Astrocyte of the cerebellum (primary cell): Measurements from ENCODE around the gene BCL2L11.

ENCODE experiments used
- DNase-seq: peaks from one replicate; pipeline ENCODE4 v3.0.0-alpha.2; 2011; ENCODE audit warnings: low read depth
- H3K4me3 ChIP-seq: 2 replicates; pipeline ENCODE4 v1.5.1; 2011; ENCODE audit warnings: mild to moderate bottlenecking, low read depth, low read length, moderate library complexity
- CTCF ChIP-seq: IDR thresholded peaks from 2 replicates; pipeline ENCODE4 v1.5.1; 2012; ENCODE audit warnings: low read length, low read depth, moderate library complexity, mild to moderate bottlenecking; ENCODE audit errors: missing control alignments
- in situ Hi-C: cut with HindIII; loops from 2 replicates; pipeline ENCODE4 v1.10.0; 2017; ENCODE audit warnings: low sequenced_read_pairs

BCL2L11 gene

DNA sequence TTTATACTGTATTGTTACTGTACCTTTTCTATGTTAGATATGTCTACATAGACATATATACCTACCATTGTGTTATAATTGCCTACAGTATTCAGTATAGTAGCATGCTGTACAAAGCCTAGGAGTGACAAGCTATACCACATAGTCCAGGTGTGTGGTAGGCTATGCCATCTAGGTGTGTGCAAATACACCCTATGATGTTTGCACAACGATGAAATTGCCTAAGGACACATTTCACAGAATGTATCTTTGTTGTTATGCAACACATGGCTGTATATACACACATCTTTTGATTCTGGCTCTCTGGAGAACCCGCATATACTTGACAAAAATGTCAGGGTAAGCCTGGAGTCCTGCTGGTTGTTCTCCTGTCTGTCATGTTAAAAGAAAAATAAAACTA, 85.1 kb downstream of the BCL2L11 start:
- DNase-seq, result no peak
- no peak overlapping the region for H3K4me3 ChIP-seq
- in situ Hi-C loops, result loop anchor here (5.0 kb wide), 1 partner anchor 43 kb away; no protein-coding TSS in a partner anchor
- TF ChIP-seq CTCF, result no peak

DNA sequence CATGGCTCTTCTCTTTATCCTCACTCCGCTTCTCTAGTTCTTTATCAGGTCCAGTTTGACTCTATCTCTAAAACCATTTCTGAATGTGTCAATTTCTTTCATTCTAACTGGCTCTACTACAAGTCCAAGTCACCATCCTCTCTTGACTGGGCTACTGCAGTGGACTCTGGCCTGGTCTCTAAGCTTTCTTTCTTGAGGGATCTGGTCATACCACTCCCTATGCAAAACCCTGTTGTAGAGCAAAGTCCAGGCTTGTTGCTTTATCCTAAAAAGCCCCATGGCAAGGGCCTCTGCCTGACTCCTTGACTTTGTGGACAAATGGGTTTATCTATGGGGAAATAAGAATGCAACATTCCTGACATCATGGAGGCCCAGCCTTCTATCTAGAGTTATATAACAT, 87.1 kb downstream of the BCL2L11 start:
- no peak for DNase-seq
- H3K4me3 ChIP-seq, result no peak overlapping the region
- in situ Hi-C loops, result loop anchor here (5.0 kb wide), 1 partner anchor 46 kb away; no protein-coding TSS in a partner anchor
- TF ChIP-seq CTCF, result no peak

DNA sequence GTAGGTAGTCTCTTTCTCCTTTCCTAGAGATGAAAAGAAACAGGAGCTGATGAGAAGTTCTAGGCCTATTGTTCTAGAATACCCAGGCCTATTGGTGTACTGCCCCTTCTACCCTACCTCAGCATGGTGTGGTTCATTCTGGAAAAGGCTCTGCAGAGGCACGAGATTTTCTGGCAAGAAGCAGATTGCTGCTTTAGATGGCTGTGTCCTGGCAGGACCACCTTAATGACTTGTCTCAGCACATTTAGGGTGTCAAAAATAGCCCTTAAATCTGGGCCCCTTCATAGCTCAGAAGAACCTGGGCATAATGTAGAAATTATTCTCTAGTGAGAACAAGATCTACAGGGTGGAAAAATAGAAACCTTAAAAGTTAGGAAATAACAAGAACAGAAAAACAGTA, 87.9 kb downstream of the BCL2L11 start:
- no peak overlapping the region for H3K4me3 ChIP-seq
- TF ChIP-seq CTCF, result no peak
- no peak for DNase-seq
- in situ Hi-C loops, result loop anchor here (5.0 kb wide), 1 partner anchor 46 kb away; no protein-coding TSS in a partner anchor

DNA sequence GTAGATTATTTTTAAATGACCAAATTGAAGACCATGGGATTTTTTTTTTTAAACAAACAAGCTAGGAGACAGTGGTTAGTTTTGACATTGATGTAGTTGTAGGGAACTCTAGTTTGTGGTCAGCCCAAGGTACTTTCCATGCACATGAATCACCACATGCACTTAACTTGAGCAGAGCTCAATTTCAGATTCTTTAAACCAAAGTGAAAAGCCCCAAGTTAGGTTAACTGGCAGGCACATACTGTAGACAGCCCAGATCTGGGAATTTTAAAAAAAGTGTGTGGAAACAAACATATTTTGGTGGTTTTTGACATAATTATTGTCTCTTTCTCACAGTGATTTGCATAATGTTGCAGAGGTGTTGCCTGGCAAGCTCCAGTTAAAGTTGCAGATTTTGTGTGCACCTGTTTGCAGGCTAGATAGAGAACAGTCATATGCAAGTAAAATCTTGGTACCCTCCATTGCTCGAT, 88.4 kb downstream of the BCL2L11 start:
- in situ Hi-C loops, result loop anchor here (5.0 kb wide), 1 partner anchor 47 kb away; no protein-coding TSS in a partner anchor

DNA sequence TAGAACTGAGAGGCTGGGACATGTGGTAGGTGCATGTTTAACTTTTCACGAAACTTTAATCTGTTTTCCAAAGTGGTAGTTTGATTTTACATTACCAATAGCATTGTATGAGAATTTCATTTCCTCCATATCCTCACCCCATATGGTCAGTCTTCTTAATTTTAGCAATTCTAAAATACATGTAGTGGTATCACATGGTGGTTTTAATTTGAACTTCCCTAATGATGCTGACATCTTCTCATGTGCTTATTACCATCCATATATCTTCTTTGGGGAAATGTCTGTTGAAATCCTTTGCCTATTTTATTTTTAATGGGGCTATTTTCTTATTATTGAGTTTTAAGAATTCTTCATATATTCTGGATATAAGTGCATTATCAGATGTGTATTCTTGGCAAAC, 89.3 kb downstream of the BCL2L11 start:
- TF ChIP-seq CTCF, result no peak
- H3K4me3 ChIP-seq, result no peak overlapping the region
- no peak for DNase-seq
- in situ Hi-C loops, result no loop called here

More for the DNA sequence above, 88.4 kb downstream of the BCL2L11 start:
- no peak overlapping the region for H3K4me3 ChIP-seq
- TF ChIP-seq CTCF, result no peak
- peak; percentile 85 for DNase-seq

DNA sequence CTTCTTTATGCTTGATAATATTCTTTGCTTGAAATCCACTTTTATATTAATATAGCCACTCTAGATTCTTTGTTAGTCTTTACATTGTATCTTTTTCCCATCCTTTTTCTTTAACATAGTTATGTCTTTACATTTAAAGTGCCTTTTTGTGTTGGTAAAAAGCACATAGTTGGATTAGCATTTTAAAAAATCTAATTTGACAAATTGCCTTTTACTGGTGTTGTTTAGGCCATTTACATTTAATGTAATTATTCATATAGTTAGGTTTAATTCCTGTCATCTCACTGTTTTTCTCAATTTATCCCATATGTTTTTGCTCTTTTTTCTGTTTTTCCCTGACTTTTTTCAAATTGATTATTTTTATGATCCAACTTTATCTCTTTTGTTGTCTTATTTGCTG, 93.2 kb downstream of the BCL2L11 start:
- no peak for DNase-seq
- in situ Hi-C loops, result no loop called here
- no peak overlapping the region for H3K4me3 ChIP-seq
- no peak for TF ChIP-seq CTCF
